Neural cell (in vitro differentiated cells): ENCODE results near the gene ZBTB7C.
A peak's percentile ranks its signal among the peaks of the same experiment; 100 is the strongest.

ENCODE experiments used
- CTCF ChIP-seq: fragments of 450-650 bp; IDR thresholded peaks from 2 replicates; pipeline ENCODE4 v1.5.1; 2014; ENCODE audit warnings: antibody characterized with exemption, mild to moderate bottlenecking, moderate library complexity; ENCODE audit not compliant: poor library complexity, severe bottlenecking
- EZH2 ChIP-seq: fragments of 200-600, 300-800 bp; shearing (Covaris generic), sonication (generic); IDR thresholded peaks from 2 replicates; pipeline ENCODE4 v1.6.1; 2014; ENCODE audit warnings: antibody characterized with exemption, low read length, borderline replicate concordance, mild to moderate bottlenecking; ENCODE audit not compliant: insufficient read depth, poor library complexity, severe bottlenecking
- POLR2AphosphoS5 ChIP-seq: IDR thresholded peaks from 2 replicates; pipeline ENCODE4 v1.6.1; 2012
- RAD21 ChIP-seq: fragments of 450-650 bp; conservative IDR thresholded peaks from 2 replicates; pipeline ENCODE4 v1.6.1; 2014; ENCODE audit warnings: antibody characterized with exemption, mild to moderate bottlenecking, moderate library complexity
- REST ChIP-seq: IDR thresholded peaks from 2 replicates; pipeline ENCODE4 v1.6.1; 2012; ENCODE audit warnings: borderline replicate concordance
- SMC3 ChIP-seq: fragments of 450-650 bp; conservative IDR thresholded peaks from 2 replicates; pipeline ENCODE4 v1.6.1; 2014; ENCODE audit warnings: antibody characterized with exemption, mild to moderate bottlenecking, moderate library complexity; ENCODE audit not compliant: poor library complexity
- TAF1 ChIP-seq: IDR thresholded peaks from 2 replicates; pipeline ENCODE4 v1.6.1; 2012; ENCODE audit warnings: low read depth

GRCh38 chr18:48030616-48031480 lies 378.3 kb downstream of the ZBTB7C start:
- TF ChIP-seq CTCF (peak; percentile 94), POLR2AphosphoS5 (no peak), SMC3 (peak; percentile 98), REST (no peak), TAF1 (no peak), RAD21 (peak; percentile 96), EZH2 (no peak)
